Hepatocyte (in vitro differentiated cells): Measurements from ENCODE around the gene TMEM121B. TPM values are rescaled to one million over a fixed set of nuclear protein-coding genes. Genes with fewer than 3 reads are reported as not detected.

Experiments used
- DNase-seq: peaks from one replicate; pipeline ENCODE4 v3.0.0-alpha.2; 2016; ENCODE audit warnings: low spot score
- H2AFZ ChIP-seq: fragments of 200-600 bp; sonication (generic); 2 replicates; pipeline ENCODE4 v1.6.0; 2016; ENCODE audit warnings: antibody characterized with exemption, mild to moderate bottlenecking
- H3K27ac ChIP-seq: fragments of 200-600 bp; sonication (generic); 2 replicates; pipeline ENCODE4 v1.5.1; 2016; ENCODE audit warnings: mild to moderate bottlenecking
- H3K27me3 ChIP-seq: fragments of 200-600 bp; sonication (generic); 2 replicates; pipeline ENCODE4 v1.6.1; 2016
- H3K36me3 ChIP-seq: fragments of 200-600 bp; sonication (generic); replicated peaks from 2 replicates; pipeline ENCODE4 v1.5.1; 2016; ENCODE audit warnings: low read depth; ENCODE audit not compliant: insufficient read depth
- H3K4me1 ChIP-seq: fragments of 200-600 bp; sonication (generic); 2 replicates; pipeline ENCODE4 v1.5.1; 2016; ENCODE audit warnings: mild to moderate bottlenecking, moderate library complexity; ENCODE audit not compliant: insufficient read depth
- H3K4me2 ChIP-seq: fragments of 200-600 bp; sonication (generic); 2 replicates; pipeline ENCODE4 v1.6.0; 2016
- H3K4me3 ChIP-seq: fragments of 200-600 bp; sonication (generic); 2 replicates; pipeline ENCODE4 v1.5.1; 2016; ENCODE audit warnings: mild to moderate bottlenecking
- H3K79me2 ChIP-seq: fragments of 200-600 bp; sonication (generic); 2 replicates; pipeline ENCODE4 v1.6.0; 2017; ENCODE audit warnings: mild to moderate bottlenecking
- H3K9me2 ChIP-seq: fragments of 200-600 bp; sonication (generic); replicated peaks from 2 replicates; pipeline ENCODE4 v1.6.0; 2017; ENCODE audit warnings: mild to moderate bottlenecking; ENCODE audit not compliant: insufficient read depth
- H3K9me3 ChIP-seq: fragments of 200-600 bp; sonication (generic); 2 replicates; pipeline ENCODE4 v1.5.1; 2016; ENCODE audit warnings: low read depth, mild to moderate bottlenecking
- H4K20me1 ChIP-seq: fragments of 200-600 bp; sonication (generic); 2 replicates; pipeline ENCODE4 v1.6.0; 2016; ENCODE audit warnings: mild to moderate bottlenecking; ENCODE audit not compliant: insufficient read depth, poor library complexity, severe bottlenecking
- EZH2 ChIP-seq: fragments of 200-600 bp; sonication (generic); IDR thresholded peaks from 2 replicates; pipeline ENCODE4 v1.6.1; 2016; ENCODE audit warnings: antibody characterized with exemption, mild to moderate bottlenecking, borderline replicate concordance
- EZH2phosphoT487 ChIP-seq: fragments of 200-600 bp; sonication (generic); IDR thresholded peaks from one replicate; pipeline ENCODE4 v1.6.1; 2018; ENCODE audit warnings: antibody characterized with exemption, mild to moderate bottlenecking, low read depth, moderate library complexity; ENCODE audit not compliant: unreplicated experiment, severe bottlenecking
- WGBS: methylation state at CpG from one replicate; pipeline ENCODE4 v1.1.6; 2016; ENCODE audit warnings: low lambda C conversion rate; ENCODE audit errors: missing lambda C conversion rate; 5-methylcytosine and 5-hydroxymethylcytosine counted together
- polyA plus RNA-seq: library from polyadenylated mRNA; unstranded; fragments of >200 nt; fragmentation: Nextera tagmentation; extraction: Ambion mirVana; gene quantifications from 2 replicates; pipeline ENCODE4 v1.2.1, GENCODE V29; 2016
- total RNA-seq: library from RNA; depleted of rRNA; stranded (reverse); fragments of >200 nt; gene quantifications from 2 replicates; pipeline ENCODE4 v1.2.3, GENCODE V29; 2014
- TF ChIP-seq, protein P1 (sequence below): fragments of 200-600 bp; sonication (generic); IDR thresholded peaks from 2 replicates; pipeline ENCODE4 v1.5.1; 2016; ENCODE audit warnings: antibody characterized with exemption, mild to moderate bottlenecking; ENCODE audit not compliant: poor library complexity

The TMEM121B gene
- total and polyA plus RNA-seq, 2 experiments from 2014 or later = 0.30 to 0.50 TPM

GRCh38 chr22:17101475-17102296, 19.5 kb downstream of the TMEM121B start:
- 94% methylated on average over 14 of the region's 14 CpGs for WGBS
- no peaks in the 10 kb centered on the region for H3K36me3 ChIP-seq
- TF ChIP-seq EZH2 (no peak), EZH2phosphoT487 (no peak)
- TF ChIP-seq, protein P1, sequence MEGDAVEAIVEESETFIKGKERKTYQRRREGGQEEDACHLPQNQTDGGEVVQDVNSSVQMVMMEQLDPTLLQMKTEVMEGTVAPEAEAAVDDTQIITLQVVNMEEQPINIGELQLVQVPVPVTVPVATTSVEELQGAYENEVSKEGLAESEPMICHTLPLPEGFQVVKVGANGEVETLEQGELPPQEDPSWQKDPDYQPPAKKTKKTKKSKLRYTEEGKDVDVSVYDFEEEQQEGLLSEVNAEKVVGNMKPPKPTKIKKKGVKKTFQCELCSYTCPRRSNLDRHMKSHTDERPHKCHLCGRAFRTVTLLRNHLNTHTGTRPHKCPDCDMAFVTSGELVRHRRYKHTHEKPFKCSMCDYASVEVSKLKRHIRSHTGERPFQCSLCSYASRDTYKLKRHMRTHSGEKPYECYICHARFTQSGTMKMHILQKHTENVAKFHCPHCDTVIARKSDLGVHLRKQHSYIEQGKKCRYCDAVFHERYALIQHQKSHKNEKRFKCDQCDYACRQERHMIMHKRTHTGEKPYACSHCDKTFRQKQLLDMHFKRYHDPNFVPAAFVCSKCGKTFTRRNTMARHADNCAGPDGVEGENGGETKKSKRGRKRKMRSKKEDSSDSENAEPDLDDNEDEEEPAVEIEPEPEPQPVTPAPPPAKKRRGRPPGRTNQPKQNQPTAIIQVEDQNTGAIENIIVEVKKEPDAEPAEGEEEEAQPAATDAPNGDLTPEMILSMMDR = no peak

DNA sequence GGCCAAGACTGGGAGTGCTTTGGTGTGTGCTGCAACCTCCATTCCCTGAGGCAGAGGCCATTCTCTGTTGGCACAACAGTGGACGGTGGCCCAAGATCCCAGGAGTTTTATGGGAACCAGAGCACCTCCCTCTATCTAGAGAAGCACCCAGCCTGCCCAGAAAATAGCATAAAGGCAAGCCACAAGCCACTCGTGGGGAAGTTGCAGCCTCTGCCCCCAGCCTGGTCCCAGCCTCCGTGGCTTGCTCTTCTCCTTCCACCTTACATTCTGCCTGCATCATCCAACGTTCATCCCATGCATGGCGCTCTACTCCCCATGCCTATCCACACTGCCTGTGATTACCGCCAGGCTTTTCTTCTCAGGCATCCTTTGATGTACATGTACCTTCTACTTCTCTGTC, 20.5 kb downstream of the TMEM121B start:
- no peak for DNase-seq
- TF ChIP-seq EZH2phosphoT487 (no peak), EZH2 (no peak)
- TF ChIP-seq, protein P1 = no peak
- no peaks in the 10 kb centered on the region for H3K4me1 ChIP-seq
- H3K9me2 ChIP-seq = no peaks in the 10 kb centered on the region
- no peaks in the 10 kb centered on the region for H3K27me3 ChIP-seq
- H3K4me2 ChIP-seq = no peak overlapping the region
- WGBS = 87% methylated on average over 6 of the region's 6 CpGs
- H2AFZ ChIP-seq = no peak overlapping the region
- peaks cover 3% of the 10 kb centered on the region for H3K79me2 ChIP-seq
- no peak overlapping the region for H3K4me3 ChIP-seq
- no peaks in the 10 kb centered on the region for H3K36me3 ChIP-seq
- no peaks in the 10 kb centered on the region for H3K9me3 ChIP-seq
- no peaks in the 10 kb centered on the region for H4K20me1 ChIP-seq
- no peak overlapping the region for H3K27ac ChIP-seq

More at GRCh38 chr22:17101475-17102296, 19.5 kb downstream of the TMEM121B start:
- no peak overlapping the region for H3K27ac ChIP-seq
- H3K79me2 ChIP-seq = no peaks in the 10 kb centered on the region
- no peaks in the 10 kb centered on the region for H4K20me1 ChIP-seq
- no peaks in the 10 kb centered on the region for H3K4me1 ChIP-seq
- no peaks in the 10 kb centered on the region for H3K27me3 ChIP-seq
- no peak overlapping the region for H3K4me2 ChIP-seq
- no peaks in the 10 kb centered on the region for H3K9me2 ChIP-seq
- no peak overlapping the region for H3K4me3 ChIP-seq
- H2AFZ ChIP-seq = no peak overlapping the region
- H3K9me3 ChIP-seq = no peaks in the 10 kb centered on the region
- DNase-seq = no peak

GRCh38 chr22:17098379-17098819, 22.8 kb downstream of the TMEM121B start:
- no peak overlapping the region for H3K27ac ChIP-seq
- H3K4me3 ChIP-seq = no peak overlapping the region
- no peaks in the 10 kb centered on the region for H3K36me3 ChIP-seq
- no peak overlapping the region for H3K4me2 ChIP-seq
- no peak overlapping the region for H2AFZ ChIP-seq
- no peak for TF ChIP-seq EZH2phosphoT487
- TF ChIP-seq, protein P1 = no peak
- TF ChIP-seq EZH2 = no peak
- DNase-seq = no peak
- H3K4me1 ChIP-seq = no peaks in the 10 kb centered on the region
- no peaks in the 10 kb centered on the region for H3K9me3 ChIP-seq
- 90% methylated on average over 7 of the region's 7 CpGs for WGBS
- H3K79me2 ChIP-seq = peaks cover 15% of the 10 kb centered on the region
- H3K27me3 ChIP-seq = no peaks in the 10 kb centered on the region
- H3K9me2 ChIP-seq = no peaks in the 10 kb centered on the region
- H4K20me1 ChIP-seq = peaks cover under 1% of the 10 kb centered on the region
